BJ (cell line): ENCODE measurements around the gene AOPEP. TPM values are rescaled to one million over a fixed set of nuclear protein-coding genes. Genes with fewer than 3 reads are reported as not detected.

Source experiments
- CTCF ChIA-PET: fragments of 350-600 bp; formaldehyde crosslinking; extraction: SDS; loops from one replicate; lab custom pipeline; 2021; ENCODE audit warnings: antibody characterized with exemption, inconsistent platforms; lab: Yijun Ruan, JAX
- POLR2A ChIA-PET: fragments of 300-600 bp; sonication (Branson Sonifier 250); formaldehyde crosslinking; extraction: SDS; loops from one replicate; lab custom pipeline; 2021; ENCODE audit warnings: antibody characterized with exemption; lab: Charles Lee
- DNase-seq: peaks from one replicate; pipeline ENCODE4 v3.0.0-alpha.2; 2011; ENCODE audit warnings: low read depth
- H3K27me3 ChIP-seq: 2 replicates; pipeline ENCODE4 v1.6.0; 2011; ENCODE audit warnings: low read length; ENCODE audit not compliant: control insufficient read depth, insufficient read depth
- H3K36me3 ChIP-seq: 2 replicates; pipeline ENCODE4 v1.5.1; 2011; ENCODE audit warnings: low read length; ENCODE audit not compliant: control insufficient read depth, insufficient read depth
- H3K4me3 ChIP-seq: 2 replicates; pipeline ENCODE4 v1.5.1; 2011; ENCODE audit warnings: low read depth, mild to moderate bottlenecking, control low read depth, low read length
- polyA plus RNA-seq: library from polyadenylated mRNA; depleted of rRNA; stranded (reverse); fragments of >200 nt; gene quantifications from 2 replicates; pipeline ENCODE4 v1.2.3, GENCODE V29; 2011
- TF ChIP-seq, protein P1 (sequence below): IDR thresholded peaks from 2 replicates; pipeline ENCODE4 v1.5.1; 2011; ENCODE audit warnings: low read depth, mild to moderate bottlenecking, control low read depth, inconsistent platforms, low read length, moderate library complexity; ENCODE audit not compliant: insufficient read depth

Gene AOPEP
- polyA plus RNA-seq, 1 experiment: 52.1 TPM

- POLR2A ChIA-PET: no interaction called here
- no peak overlapping the region for H3K4me3 ChIP-seq
- no peak for DNase-seq
- H3K27me3 ChIP-seq: no peaks in the 10 kb centered on the region
- CTCF ChIA-PET: interaction anchor here (1.5 to 1.6 kb wide), 2 partner anchors 44 to 52 kb away, joined by 3 read pairs; no protein-coding TSS in a partner anchor
- TF ChIP-seq, protein P1, sequence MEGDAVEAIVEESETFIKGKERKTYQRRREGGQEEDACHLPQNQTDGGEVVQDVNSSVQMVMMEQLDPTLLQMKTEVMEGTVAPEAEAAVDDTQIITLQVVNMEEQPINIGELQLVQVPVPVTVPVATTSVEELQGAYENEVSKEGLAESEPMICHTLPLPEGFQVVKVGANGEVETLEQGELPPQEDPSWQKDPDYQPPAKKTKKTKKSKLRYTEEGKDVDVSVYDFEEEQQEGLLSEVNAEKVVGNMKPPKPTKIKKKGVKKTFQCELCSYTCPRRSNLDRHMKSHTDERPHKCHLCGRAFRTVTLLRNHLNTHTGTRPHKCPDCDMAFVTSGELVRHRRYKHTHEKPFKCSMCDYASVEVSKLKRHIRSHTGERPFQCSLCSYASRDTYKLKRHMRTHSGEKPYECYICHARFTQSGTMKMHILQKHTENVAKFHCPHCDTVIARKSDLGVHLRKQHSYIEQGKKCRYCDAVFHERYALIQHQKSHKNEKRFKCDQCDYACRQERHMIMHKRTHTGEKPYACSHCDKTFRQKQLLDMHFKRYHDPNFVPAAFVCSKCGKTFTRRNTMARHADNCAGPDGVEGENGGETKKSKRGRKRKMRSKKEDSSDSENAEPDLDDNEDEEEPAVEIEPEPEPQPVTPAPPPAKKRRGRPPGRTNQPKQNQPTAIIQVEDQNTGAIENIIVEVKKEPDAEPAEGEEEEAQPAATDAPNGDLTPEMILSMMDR: no peak
- no peaks in the 10 kb centered on the region for H3K36me3 ChIP-seq
Observed at GRCh38 chr9:94725293-94725692, 1.2 kb upstream of the AOPEP start.

DNA sequence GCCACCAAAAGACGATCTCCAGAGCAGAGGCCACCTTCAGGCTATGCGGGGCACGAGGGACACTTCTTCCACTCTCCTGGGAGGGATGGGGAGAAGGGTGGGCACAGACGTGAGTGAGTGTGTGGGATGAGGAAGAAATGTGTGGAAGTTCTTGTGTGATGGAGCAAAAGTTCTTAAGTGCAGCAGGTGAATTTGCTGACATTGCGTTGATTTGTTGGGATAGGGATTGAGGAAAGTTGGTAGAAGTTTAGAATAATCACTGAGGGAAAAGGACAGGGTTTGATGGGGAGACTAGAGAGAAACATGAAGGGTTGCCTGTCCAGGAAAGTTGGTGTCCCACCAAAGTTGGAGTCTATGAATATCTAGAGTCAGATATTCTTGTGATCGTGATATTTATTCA lies 2.2 kb downstream of the AOPEP start:
- H3K27me3 ChIP-seq: no peaks in the 10 kb centered on the region
- POLR2A ChIA-PET: no interaction called here
- DNase-seq: no peak
- H3K36me3 ChIP-seq: no peaks in the 10 kb centered on the region; the same call in 1 of the 2 replicates
- CTCF ChIA-PET: no interaction called here
- TF ChIP-seq, protein P1: no peak
- H3K4me3 ChIP-seq: no peak overlapping the region

DNA sequence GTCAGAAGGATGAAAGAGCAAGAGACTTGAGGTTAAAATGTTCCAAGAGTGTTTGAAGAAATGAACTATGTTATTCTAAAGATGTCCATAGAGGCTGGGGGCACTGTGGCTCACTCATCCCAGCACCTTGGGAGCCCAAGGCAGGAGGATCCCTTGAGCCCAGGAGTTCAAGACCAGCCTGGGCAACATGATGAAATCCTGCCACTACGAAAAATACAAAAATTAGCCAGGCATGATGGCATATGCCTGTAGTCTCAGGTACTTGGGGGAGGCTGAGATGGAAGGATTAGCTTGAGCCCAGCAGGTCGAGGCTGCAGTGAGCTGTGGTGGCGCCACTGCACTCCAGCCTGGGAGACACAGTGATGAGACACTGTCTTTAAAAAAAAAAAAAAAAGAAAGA lies 2.7 kb downstream of the AOPEP start:
- Histone ChIP-seq H3K27me3 (no peaks in the 10 kb centered on the region), H3K4me3 (no peak overlapping the region), H3K36me3 (no peaks in the 10 kb centered on the region; the same call in 1 of the 2 replicates)
- POLR2A ChIA-PET: no interaction called here
- DNase-seq: no peak
- TF ChIP-seq, protein P1: no peak
- CTCF ChIA-PET: interaction anchor here (0.6 kb wide), 1 partner anchor 169 kb away, joined by 3 read pairs; no protein-coding TSS in a partner anchor

- CTCF ChIA-PET: interaction anchor here (1.0 kb wide), 1 partner anchor 394 kb away, joined by 3 read pairs; no protein-coding TSS in a partner anchor
- DNase-seq: no peak
- no peaks in the 10 kb centered on the region; the same call in 1 of the 2 replicates for H3K36me3 ChIP-seq
- no peaks in the 10 kb centered on the region for H3K27me3 ChIP-seq
- H3K4me3 ChIP-seq: no peak overlapping the region
- TF ChIP-seq, protein P1: no peak
- POLR2A ChIA-PET: no interaction called here
Observed at GRCh38 chr9:94734054-94734754, 7.7 kb downstream of the AOPEP start.

DNA sequence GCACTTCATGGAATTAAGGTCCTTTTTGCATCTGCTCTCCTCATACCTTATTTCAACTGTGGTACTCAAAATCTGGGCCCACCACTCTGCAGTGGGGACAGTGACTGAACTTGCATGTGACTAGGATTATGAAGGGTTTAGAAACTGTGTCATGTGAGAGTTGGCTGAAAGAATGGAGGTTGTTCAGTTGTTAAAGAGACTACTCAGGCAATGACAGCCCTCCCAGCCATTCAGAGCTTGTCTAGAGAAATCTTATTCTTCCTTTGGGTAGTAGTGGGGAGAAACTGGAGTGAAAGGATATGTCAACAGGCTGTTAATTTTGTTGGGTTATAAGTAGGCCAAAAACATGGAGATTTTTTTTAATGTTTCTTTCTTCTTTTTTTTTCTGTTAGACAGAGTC lies 10.3 kb downstream of the AOPEP start:
- H3K27me3 ChIP-seq: no peaks in the 10 kb centered on the region
- no peak overlapping the region for H3K4me3 ChIP-seq
- ChIA-PET POLR2A (no interaction called here), CTCF (interaction anchor here (1.2 kb wide), 1 partner anchor 46 kb away, joined by 3 read pairs; no protein-coding TSS in a partner anchor)
- TF ChIP-seq, protein P1: no peak
- DNase-seq: no peak
- H3K36me3 ChIP-seq: no peaks in the 10 kb centered on the region; the same call in 1 of the 2 replicates
